ENCODE results near the gene ZSWIM3.

Gene ZSWIM3

GRCh38 chr20:45860560-45861220 lies 3.3 kb downstream of the ZSWIM3 start:
- TF ChIP-seq ZFX (IDR thresholded peaks at IDR 0.05; ENCODE audit: borderline replicate concordance) (no peak), CTCF (IDR thresholded peaks at IDR 0.05) (no peak)
- no peak overlapping the region for H3K27ac ChIP-seq

GRCh38 chr20:45861221-45862075 lies 4.0 kb downstream of the ZSWIM3 start:
- no peak for TF ChIP-seq ZFX (IDR thresholded peaks at IDR 0.05; ENCODE audit: borderline replicate concordance)
- no peak for TF ChIP-seq CTCF (IDR thresholded peaks at IDR 0.05)
- H3K27ac ChIP-seq = no peak overlapping the region

GRCh38 chr20:45863543-45864470 lies 6.4 kb downstream of the ZSWIM3 start:
- TF ChIP-seq CTCF (IDR thresholded peaks at IDR 0.05) = no peak
- TF ChIP-seq ZFX (IDR thresholded peaks at IDR 0.05; ENCODE audit: borderline replicate concordance) = no peak

GRCh38 chr20:45866454-45866853 lies 9.0 kb downstream of the ZSWIM3 start:
- no peak for TF ChIP-seq CTCF (IDR thresholded peaks at IDR 0.05)
- no peak for TF ChIP-seq ZFX (IDR thresholded peaks at IDR 0.05; ENCODE audit: borderline replicate concordance)
- no peak overlapping the region for H3K27ac ChIP-seq

More at GRCh38 chr20:45863543-45864470, 6.4 kb downstream of the ZSWIM3 start:
- H3K27ac ChIP-seq = no peak overlapping the region

GRCh38 chr20:45867136-45867818 lies 9.9 kb downstream of the ZSWIM3 start:
- no peak overlapping the region for H3K27ac ChIP-seq
- no peak for TF ChIP-seq ZFX (IDR thresholded peaks at IDR 0.05; ENCODE audit: borderline replicate concordance)
- TF ChIP-seq CTCF (IDR thresholded peaks at IDR 0.05) = no peak

- no peak for TF ChIP-seq ZFX (IDR thresholded peaks at IDR 0.05; ENCODE audit: borderline replicate concordance)
- TF ChIP-seq CTCF (IDR thresholded peaks at IDR 0.05) = no peak
- H3K27ac ChIP-seq = no peak overlapping the region
Measured at GRCh38 chr20:45867819-45868176, 10.4 kb downstream of the ZSWIM3 start.

Data from 22Rv1 (cell line).